GM12878 (cell line): Measurements from ENCODE around the gene DNMT3A. TPM values are rescaled to one million over a fixed set of nuclear protein-coding genes. Genes with fewer than 3 reads are reported as not detected.

Experiments
- ATAC-seq: fragments of 200-7000 bp; cut with Tn5 transposase; 3 replicates; pipeline ENCODE4 v1.9.1; 2020; ENCODE audit warnings: mild to moderate bottlenecking, moderate library complexity
- BruUV-seq: library from RNA; stranded (reverse); fragments of 400-500 nt; replicated peaks from 2 replicates; lab custom pipeline; 2021; lab: Mats Ljungman, UMichigan
- CTCF ChIA-PET: fragments of 300-600 bp; sonication (Branson Sonifier 250); formaldehyde crosslinking; extraction: SDS; loops from one replicate; lab custom pipeline; 2021; ENCODE audit warnings: inconsistent platforms; lab: Yijun Ruan, JAX
- POLR2A ChIA-PET: fragments of 350-600 bp; formaldehyde crosslinking; extraction: SDS; loops from one replicate; lab custom pipeline; 2021; ENCODE audit warnings: inconsistent platforms; lab: Charles Lee
- RAD21 ChIA-PET: fragments of 300-600 bp; sonication (Branson Sonifier 250); formaldehyde crosslinking; loops from one replicate; lab custom pipeline; 2023; ENCODE audit warnings: antibody characterized with exemption; ENCODE audit not compliant: unreplicated experiment; lab: Charles Lee
- SMC1A ChIA-PET: fragments of 300-600 bp; sonication (Branson Sonifier 250); formaldehyde crosslinking; loops from one replicate; lab custom pipeline; 2023; ENCODE audit not compliant: unreplicated experiment, uncharacterized antibody; lab: Charles Lee
- DNase-seq: peaks from one replicate; pipeline ENCODE4 v3.0.0-alpha.2; 2011; ENCODE audit warnings: low read depth, low spot score
- FAIRE-seq: peaks from 3 replicates; lab custom pipeline; 2011; peaks lifted over from hg19 to GRCh38; lab: Jason Lieb, UNC
- H2AFZ ChIP-seq: 2 replicates; pipeline ENCODE4 v1.6.0; 2011; ENCODE audit warnings: low read depth, low read length, control low read depth; ENCODE audit not compliant: control insufficient read depth
- H3K27ac ChIP-seq: 2 replicates; pipeline ENCODE4 v1.5.1; 2011; ENCODE audit warnings: control low read depth; ENCODE audit not compliant: control insufficient read depth, insufficient read depth
- H3K27me3 ChIP-seq, 2 experiments: replicated peaks in 1 of 2; 2 replicates each; pipeline versions ENCODE4 v1.6.0 to v1.6.1; 2011; ENCODE audit warnings: low read length in 1 of 2; ENCODE audit not compliant: control insufficient read depth in 2 of 2, insufficient read depth in 2 of 2
- H3K36me3 ChIP-seq, 2 experiments: 2 replicates each; pipeline ENCODE4 v1.5.1; 2011; ENCODE audit warnings: low read length in 1 of 2; ENCODE audit not compliant: control insufficient read depth in 2 of 2, insufficient read depth in 2 of 2
- H3K4me1 ChIP-seq: 2 replicates; pipeline ENCODE4 v1.6.1; 2011; ENCODE audit warnings: mild to moderate bottlenecking, low read length, moderate library complexity, mixed read lengths; ENCODE audit not compliant: control insufficient read depth, insufficient read depth
- H3K4me2 ChIP-seq: 2 replicates; pipeline ENCODE4 v1.6.0; 2011; ENCODE audit warnings: control low read depth; ENCODE audit not compliant: control insufficient read depth, insufficient read depth
- H3K4me3 ChIP-seq: fragments of 200-600 bp; sonication (generic); 2 replicates; pipeline ENCODE4 v1.5.1; 2016
- H3K79me2 ChIP-seq: 2 replicates; pipeline ENCODE4 v1.6.0; 2011; ENCODE audit warnings: low read length; ENCODE audit not compliant: control insufficient read depth, insufficient read depth
- H3K9ac ChIP-seq: 2 replicates; pipeline ENCODE4 v1.8.0; 2011; ENCODE audit warnings: low read length, control low read depth, mixed read lengths; ENCODE audit not compliant: control insufficient read depth, insufficient read depth
- H3K9me3 ChIP-seq: replicated peaks from 3 replicates; pipeline ENCODE4 v1.5.1; 2011; ENCODE audit warnings: mild to moderate bottlenecking, low read length; ENCODE audit not compliant: control insufficient read depth, insufficient read depth
- H4K20me1 ChIP-seq: 2 replicates; pipeline ENCODE4 v1.6.0; 2011; ENCODE audit not compliant: control insufficient read depth, insufficient read depth
- CEBPB ChIP-seq, 2 experiments: fragments of 150-350 bp in 1 of 2; IDR thresholded peaks; 2 replicates each; pipeline ENCODE4 v1.6.1; 2012 to 2014; ENCODE audit warnings: low read depth in 2 of 2, low read length in 2 of 2, borderline replicate concordance in 1 of 2, inconsistent platforms in 1 of 2
- ETV6 ChIP-seq, 2 experiments: fragments of 450-650 bp in 1 of 2; IDR thresholded peaks in 1 of 2; conservative IDR thresholded peaks in 1 of 2; 2 replicates each; pipeline ENCODE4 v1.6.1; 2014; ENCODE audit warnings: antibody characterized with exemption in 1 of 2, borderline replicate concordance in 1 of 2, low read depth in 1 of 2, mild to moderate bottlenecking in 1 of 2, moderate library complexity in 1 of 2
- MXI1 ChIP-seq: fragments of 150-350 bp; IDR thresholded peaks from 2 replicates; pipeline ENCODE4 v1.6.1; 2011; ENCODE audit warnings: low read depth, mild to moderate bottlenecking, inconsistent platforms, low read length, improper control_type of control experiment
- PBX3 ChIP-seq: IDR thresholded peaks from 2 replicates; pipeline ENCODE4 v1.6.1; 2011; ENCODE audit warnings: mild to moderate bottlenecking, low read depth, low read length, moderate library complexity; ENCODE audit not compliant: insufficient replicate concordance
- RAD51 ChIP-seq: fragments of 450-650 bp; IDR thresholded peaks from 2 replicates; pipeline ENCODE4 v1.6.1; 2016; ENCODE audit warnings: moderate library complexity, mild to moderate bottlenecking, inconsistent platforms
- TARDBP ChIP-seq: IDR thresholded peaks from 2 replicates; pipeline ENCODE4 v1.6.1; 2016; ENCODE audit warnings: borderline replicate concordance
- WGBS: methylation state at CpG from one replicate; pipeline ENCODE4 v1.1.6; 2016; ENCODE audit warnings: low lambda C conversion rate; ENCODE audit not compliant: insufficient replicate concordance, insufficient coverage; ENCODE audit errors: missing lambda C conversion rate; 5-methylcytosine and 5-hydroxymethylcytosine counted together
- in situ Hi-C: fragments of 300-500 bp; cut with MboI; formaldehyde crosslinking; loops from 9 replicates; pipeline ENCODE4 v1.14.3; 2018; ENCODE audit warnings: mixed read lengths
- intact Hi-C: fragments of 100-400 bp; cut with micrococcal nuclease; formaldehyde crosslinking; loops from one replicate; pipeline ENCODE4 v1.14.2; 2022; ENCODE audit not compliant: unreplicated experiment
- polyA plus RNA-seq, 11 experiments: library from polyadenylated mRNA; depleted of rRNA in 4 of 11; unstranded in 6 of 11; stranded (reverse) in 5 of 11; fragments of >200 nt; fragmentation: Nextera tagmentation in 4 of 11; fragmentation: Illumina TruSeq in 1 of 11; extraction: Ambion mirVana in 4 of 11; extraction: Trizol in 1 of 11; gene quantifications; 1 replicate in 1 of 11; 2 replicates in 10 of 11; pipeline versions ENCODE4 v1.2.1 to v1.2.3, GENCODE V29; 2011 to 2016; ENCODE audit warnings: inconsistent platforms in 2 of 11, missing spikeins in 2 of 11, low read depth in 1 of 11
- total RNA-seq, 4 experiments: library from RNA; depleted of rRNA in 3 of 4; stranded (reverse); fragments of >200 nt in 3 of 4; fragmentation: Illumina TruSeq in 1 of 4; extraction: Trizol in 1 of 4; gene quantifications; 2 replicates each; pipeline versions ENCODE4 v1.2.1 to v1.2.3, GENCODE V29; 2013 to 2021

The DNMT3A gene
- total and polyA plus RNA-seq, 10 of the 15 experiments (the other 5 are each of a cell fraction or from before 2014, with no cell fraction given), result 7.4 to 51.6 (median 17.4) TPM

DNA sequence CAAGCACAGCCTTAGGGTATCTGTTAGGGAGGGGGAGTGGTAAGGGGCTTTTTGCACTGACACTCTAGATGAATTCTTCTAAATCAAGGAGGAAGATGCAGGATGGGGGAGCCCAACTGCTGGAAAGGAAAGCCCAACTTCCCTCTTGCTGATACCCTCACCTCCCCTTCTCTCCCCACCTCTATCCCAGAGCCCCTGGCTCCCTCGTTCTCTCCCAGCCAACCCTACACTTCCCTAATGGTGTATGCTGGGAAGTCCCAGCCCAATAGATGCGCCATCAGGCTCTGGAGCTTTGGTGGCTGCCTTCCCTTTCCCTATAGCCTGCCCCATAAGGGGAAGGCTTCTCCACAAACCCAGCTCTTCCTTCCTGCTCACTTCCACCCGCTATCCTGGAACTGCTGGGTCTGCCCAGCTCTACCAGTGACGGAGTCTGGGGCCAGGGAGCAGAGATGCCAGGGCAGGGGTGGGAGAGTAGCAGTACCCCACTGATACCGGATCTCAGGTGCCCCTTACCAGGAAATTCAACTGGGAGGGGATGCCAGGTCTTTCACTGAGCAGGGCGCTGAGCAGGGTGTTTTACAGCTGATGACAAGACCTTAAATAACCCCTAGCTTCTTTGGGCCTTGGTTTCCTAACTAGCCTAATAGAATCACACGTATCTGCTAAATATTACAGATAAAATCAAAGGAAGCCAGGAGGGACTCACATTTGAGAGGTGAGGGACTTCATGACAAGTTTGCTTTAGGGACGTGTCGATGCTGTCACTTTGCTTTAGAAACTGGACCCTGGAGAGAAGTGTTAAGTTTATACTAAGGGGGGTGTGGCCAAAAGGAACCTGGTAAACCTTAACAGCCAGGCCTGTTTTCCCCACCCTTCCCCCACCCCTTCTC lies 82.6 kb downstream of the DNMT3A start:
- in situ Hi-C loops, result no loop called here
- intact Hi-C loops, result no loop called here
- FAIRE-seq, result no peak
- no TSS peak for BruUV-seq
- Histone ChIP-seq H3K9me3 (no peaks in the 10 kb centered on the region), H3K79me2 (no peaks in the 10 kb centered on the region), H3K36me3 (peaks cover 3% of the 10 kb centered on the region in 2 experiments; a peak in 2 of 4 replicates), H3K27me3 (no peaks in the 10 kb centered on the region), H2AFZ (no peak overlapping the region), H3K4me3 (no peak overlapping the region), H3K9ac (no peak overlapping the region), H3K4me2 (no peak overlapping the region), H4K20me1 (no peaks in the 10 kb centered on the region), H3K27ac (no peak overlapping the region), H3K4me1 (no peaks in the 10 kb centered on the region)
- ChIA-PET CTCF (interaction anchor here (1.3 to 1.9 kb wide), 2 partner anchors 14 to 30 kb away, joined by 4 to 6 read pairs; no protein-coding TSS in a partner anchor), SMC1A (no interaction called here), RAD21 (no interaction called here), POLR2A (interaction anchor here (1.1 kb wide), 1 partner anchor 15 kb away, joined by 3 read pairs; no protein-coding TSS in a partner anchor)
- TF ChIP-seq PBX3, result no peak
- TF ChIP-seq TARDBP, result no peak
- TF ChIP-seq CEBPB (IDR thresholded peaks at IDR 0.05; ENCODE audit: borderline replicate concordance in 1 of 2, low read depth in 2 of 2, low read length in 2 of 2), result no peak
- TF ChIP-seq RAD51, result no peak
- no peak for TF ChIP-seq MXI1
- no peak for TF ChIP-seq ETV6 (conservative IDR thresholded peaks at IDR 0.05 in 1 of 2, IDR thresholded peaks at IDR 0.05 in 1 of 2; ENCODE audit: borderline replicate concordance in 1 of 2, low read depth in 1 of 2)
- no peak for DNase-seq
- no peak for ATAC-seq
- WGBS, result 90% methylated on average over 9 of the region's 9 CpGs
